NCI-H524 (cell line): ENCODE measurements around the gene AAK1.
A peak's percentile ranks its signal among the peaks of the same experiment; 100 is the strongest.

ENCODE experiments used
- DNase-seq, 2 experiments: peaks; one replicate each; lab custom pipeline; 2025; lab: John Stamatoyannopoulos, UW

AAK1 gene

GRCh38 chr2:69538872-69539548 lies 104.5 kb downstream of the AAK1 start:
- no peak for DNase-seq

DNA sequence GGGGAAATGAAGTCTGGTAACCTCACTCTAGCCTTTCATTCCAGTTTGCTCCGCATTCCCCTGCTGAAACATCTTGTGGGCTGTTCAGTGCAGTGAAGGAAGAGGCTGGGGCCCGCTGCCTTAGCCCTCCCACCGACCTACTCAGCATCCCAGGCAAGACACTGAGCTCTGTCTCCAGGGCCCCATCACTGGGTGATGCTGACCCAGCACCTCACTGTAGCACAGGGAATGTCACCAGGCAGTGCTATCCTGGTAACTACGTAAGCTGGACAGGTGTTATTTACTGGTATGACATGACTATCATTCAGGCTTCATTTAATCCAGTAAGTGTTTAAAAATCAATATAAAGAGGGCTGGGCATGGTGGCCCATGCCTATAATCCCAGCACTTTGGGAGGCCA lies 105.3 kb downstream of the AAK1 start:
- no peak for DNase-seq

GRCh38 chr2:69535817-69536241 lies 107.7 kb downstream of the AAK1 start:
- DNase-seq, result no peak

GRCh38 chr2:69531186-69531585 lies 112.4 kb downstream of the AAK1 start:
- DNase-seq, result no peak

- no peak for DNase-seq
These were observed 114.1 kb downstream of the AAK1 start for GRCh38 chr2:69529480-69529879.

DNA sequence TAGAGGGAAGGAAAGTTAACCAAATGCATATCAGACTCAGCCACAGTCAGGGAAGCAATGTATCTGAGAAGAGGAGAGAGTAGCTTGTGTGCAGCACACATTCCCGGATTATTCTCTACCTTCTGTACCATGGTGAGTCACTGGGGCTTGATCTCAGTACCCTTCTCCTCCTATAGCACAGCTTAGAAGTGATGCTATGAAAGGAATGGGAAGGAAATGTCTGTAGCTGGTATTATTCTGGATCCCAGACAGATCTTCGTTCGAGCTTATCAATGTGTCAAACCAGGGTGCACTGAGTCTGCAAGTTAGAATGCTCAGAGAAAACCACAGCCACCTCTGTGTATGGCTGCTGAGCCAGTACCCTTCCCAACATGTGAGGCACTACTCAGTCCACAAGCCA lies 118.3 kb downstream of the AAK1 start:
- DNase-seq, result no peak

DNA sequence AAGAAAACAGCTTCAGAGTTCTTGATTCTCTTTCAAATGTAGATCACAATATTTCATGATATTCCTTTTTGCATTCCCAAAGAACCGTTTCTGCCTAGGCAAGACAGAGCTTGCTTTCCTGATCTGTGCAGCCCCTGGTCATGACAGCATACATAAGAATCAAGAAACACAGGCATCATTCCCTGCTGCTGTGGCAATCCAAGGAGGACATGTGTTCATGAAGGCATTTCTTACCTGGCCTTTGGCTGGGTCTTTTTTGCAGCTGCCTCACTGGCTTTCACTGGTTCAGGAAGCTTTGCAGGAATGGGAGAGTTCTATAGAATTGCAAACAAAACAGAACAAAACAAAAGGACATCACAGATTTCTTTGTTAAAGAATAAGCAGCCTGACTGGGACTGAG lies 118.7 kb downstream of the AAK1 start:
- no peak for DNase-seq

DNA sequence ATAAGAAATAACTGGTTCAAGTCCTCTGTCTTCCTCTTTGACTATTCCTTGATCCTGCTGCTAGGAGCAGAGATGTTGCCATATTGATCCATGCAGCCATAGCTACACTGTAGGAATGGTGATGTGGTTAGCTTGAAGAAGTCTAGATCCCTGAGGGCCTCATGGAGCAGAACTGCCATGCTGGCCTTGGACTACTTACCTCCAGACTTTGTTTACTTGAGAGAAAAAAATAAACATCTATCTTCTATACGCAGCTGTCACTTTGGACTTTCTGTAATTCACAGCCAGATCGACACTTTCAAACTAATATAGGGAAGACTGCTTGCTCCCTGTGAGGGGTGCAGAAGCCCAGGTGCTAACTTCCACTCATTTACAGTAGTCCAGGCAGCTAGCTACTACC lies 121.8 kb downstream of the AAK1 start:
- no peak for DNase-seq

DNA sequence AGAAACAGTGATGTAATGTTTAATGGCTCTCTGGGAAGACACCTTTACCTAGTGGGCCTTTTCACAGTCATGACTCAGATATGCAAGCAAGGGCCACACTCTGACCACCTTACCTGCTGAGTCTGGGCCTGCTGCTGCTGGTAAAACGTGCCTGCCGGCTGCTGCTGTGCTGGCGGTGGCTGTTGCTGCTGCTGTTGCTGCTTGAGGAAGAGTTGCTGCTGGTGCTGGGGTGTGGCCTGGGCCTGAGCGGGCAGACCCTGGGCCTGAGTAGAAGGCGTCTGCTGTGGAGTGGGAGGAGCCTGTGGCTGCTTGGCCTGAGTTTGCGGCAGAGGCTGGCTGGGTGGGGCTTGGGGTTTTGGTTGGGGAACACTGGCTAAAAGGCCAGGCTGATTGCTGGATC lies 124.7 kb downstream of the AAK1 start:
- no peak for DNase-seq

- DNase-seq, result no peak
These were observed 126.1 kb downstream of the AAK1 start for GRCh38 chr2:69517410-69517809.

DNA sequence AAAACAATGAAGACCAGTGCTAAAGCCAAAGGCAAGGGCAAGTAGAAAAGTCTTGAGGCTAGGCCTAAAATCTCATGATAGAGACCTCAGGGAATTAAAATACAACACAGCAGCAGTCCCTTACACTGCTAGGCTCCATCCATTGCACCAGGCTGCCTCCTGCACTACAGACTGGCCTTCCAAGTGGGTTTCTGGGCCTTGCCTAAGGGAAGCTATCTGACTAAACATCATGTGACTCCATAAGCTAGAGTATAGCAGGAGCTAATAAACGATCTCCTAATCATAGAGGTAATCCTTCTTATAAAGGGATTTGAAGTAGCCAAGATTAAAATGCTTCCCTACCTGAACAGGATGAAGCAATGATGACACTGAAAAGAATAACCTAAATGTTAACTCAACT lies 128.7 kb downstream of the AAK1 start:
- DNase-seq, result peak in 1 of 2 experiments; percentile 39

- DNase-seq, result peak in 1 of 2 experiments; percentile 59
These were observed 129.1 kb downstream of the AAK1 start for GRCh38 chr2:69514406-69514805.

- DNase-seq, result no peak
These were observed 131.1 kb downstream of the AAK1 start for GRCh38 chr2:69512446-69512845.

DNA sequence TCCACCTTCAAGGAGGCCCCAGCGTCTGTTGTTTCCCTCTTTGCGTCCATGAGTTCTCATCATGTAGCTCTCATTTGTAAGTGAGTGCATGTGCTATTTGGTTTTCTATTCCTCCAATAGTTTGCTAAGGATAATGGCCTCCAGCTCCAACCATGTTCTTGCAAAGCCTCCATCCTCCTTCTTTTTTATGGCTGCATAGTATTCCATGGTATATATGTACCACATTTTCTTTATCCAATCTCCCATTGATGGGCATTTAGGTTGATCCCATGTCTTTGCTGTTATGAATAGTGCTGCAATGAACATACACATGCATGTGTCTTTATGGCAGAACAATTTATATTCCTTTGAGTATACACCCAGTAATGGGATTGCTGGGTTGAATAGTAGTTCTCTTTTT lies 133.3 kb downstream of the AAK1 start:
- DNase-seq, result no peak

- no peak for DNase-seq
These were observed 133.8 kb downstream of the AAK1 start for GRCh38 chr2:69509750-69510140.

DNA sequence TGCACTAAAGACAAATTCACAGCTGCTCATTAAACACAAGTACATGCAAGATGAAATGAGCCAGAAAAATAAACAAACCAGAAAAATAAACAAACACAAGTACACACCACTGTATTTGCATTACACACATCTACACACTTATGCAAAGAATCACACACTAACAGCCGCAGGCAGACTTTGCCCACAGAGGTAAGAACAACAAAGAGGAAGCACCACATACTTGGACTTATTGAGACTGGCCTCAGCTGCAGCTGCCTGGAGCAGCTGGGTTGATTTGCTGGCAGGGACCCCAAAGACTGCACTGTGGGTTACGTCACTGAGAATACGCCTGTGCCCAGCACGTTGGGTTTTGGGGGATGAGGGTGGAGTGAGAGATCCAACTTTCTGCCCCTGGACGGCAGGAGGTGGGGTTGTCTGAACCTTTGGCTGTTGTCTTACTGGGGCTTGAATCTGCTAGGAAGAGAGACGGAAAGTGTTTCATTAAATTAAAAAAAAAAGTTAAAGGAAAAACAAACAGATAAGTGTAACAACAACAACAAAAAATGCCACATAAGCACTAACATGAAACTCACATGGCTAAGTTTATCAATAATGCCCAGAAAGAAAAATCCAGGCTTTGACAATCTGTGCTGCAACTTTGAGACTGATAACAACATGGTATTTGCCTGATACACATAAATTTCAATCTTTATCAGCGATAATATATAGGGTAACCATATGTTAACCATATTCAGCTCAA lies 134.4 kb downstream of the AAK1 start:
- no peak for DNase-seq

DNA sequence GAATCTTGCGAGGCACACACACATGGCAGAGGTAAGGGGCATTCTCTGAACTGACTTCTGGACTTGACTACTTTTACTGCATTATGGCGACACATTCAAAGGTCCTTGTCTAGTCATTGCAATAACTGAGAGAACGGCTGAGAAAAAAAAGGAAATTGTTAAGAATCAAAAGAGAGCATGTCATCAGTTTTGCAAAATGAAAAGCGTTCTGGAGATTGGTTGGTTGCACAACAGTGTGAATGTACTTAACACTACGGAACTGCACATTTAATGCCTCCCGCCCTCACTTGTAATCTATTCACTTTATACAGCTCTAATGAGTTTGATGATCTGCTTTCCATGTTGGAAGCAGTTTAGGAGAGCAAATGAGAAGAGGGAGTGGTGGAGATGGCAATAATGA lies 137.8 kb downstream of the AAK1 start:
- no peak for DNase-seq

- DNase-seq, result no peak
These were observed 142.2 kb downstream of the AAK1 start for GRCh38 chr2:69501301-69501700.

DNA sequence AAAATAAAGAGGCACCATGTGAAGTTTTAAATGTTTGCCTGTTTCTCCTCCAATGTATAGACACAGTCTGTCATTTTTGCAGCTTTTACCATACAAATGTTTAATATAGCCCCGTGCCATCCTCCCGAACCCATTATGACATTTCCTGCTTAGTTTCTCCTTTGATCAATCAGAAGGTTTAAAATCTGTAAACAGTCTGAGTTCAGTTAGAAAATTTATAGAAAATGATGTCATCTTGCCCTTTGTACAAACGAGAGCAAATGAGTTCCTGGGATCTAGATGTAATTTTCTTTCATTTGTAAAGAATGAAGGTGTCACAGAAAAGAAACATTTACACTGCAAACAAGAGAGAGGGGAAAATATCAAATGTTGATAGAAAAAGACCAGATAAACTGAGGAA lies 143.6 kb downstream of the AAK1 start:
- no peak for DNase-seq

DNA sequence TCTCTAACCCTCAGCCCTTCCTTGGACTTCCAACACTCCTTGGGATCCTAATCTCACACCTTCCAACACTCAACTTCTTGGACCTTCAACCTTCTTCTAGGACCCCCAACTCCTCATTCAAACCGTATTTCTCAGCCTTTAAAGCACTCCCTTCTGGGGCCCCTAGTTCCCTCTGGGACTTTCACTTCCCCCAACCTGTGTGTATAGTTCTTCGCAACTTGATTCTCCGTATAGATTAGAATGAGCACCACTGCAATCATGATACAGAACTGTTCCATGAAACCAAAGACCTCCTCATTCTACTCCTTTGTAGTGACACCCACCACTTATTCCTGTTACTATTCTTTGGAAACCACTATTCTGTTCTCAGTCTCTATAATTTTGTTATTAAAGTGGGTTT lies 144.3 kb downstream of the AAK1 start:
- DNase-seq, result no peak

DNA sequence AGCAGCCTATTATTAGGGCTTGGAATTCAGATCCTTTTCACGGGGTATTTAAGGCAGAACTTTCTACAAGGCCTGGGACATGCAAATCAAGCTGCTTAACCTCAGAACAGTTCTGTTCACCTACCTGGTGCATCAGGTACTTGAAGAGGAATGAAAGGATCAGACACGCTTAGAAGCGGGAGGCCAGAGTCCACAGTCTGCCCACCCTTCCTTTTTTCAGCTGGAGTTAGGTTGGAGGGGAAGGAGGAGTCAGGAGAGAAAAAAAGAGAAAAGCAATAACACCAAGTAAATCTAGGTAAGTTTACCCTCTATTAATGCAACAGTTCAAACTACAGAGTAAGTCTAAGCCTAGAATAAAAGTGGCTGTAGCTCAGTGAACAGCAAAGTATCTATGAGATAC lies 147.7 kb downstream of the AAK1 start:
- DNase-seq, result no peak

DNA sequence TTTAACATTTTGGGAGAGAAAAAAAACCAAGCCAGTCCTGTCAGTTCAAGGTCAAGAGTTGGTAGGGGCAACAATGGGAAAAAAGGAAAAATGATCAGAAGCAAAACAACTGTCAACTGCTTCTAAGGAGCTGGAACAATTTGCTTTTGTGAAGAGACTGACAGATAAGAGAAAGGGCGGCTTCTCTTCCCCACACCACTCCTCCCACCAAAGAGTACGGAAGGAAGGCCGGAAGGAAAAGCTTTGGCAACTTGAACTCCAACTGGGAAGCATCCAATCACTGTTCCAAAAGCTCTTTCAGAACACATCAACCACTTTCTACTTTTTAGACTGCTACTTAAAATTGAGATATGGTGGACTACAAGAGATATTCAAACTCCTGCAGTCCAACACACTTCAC lies 148.5 kb downstream of the AAK1 start:
- no peak for DNase-seq

DNA sequence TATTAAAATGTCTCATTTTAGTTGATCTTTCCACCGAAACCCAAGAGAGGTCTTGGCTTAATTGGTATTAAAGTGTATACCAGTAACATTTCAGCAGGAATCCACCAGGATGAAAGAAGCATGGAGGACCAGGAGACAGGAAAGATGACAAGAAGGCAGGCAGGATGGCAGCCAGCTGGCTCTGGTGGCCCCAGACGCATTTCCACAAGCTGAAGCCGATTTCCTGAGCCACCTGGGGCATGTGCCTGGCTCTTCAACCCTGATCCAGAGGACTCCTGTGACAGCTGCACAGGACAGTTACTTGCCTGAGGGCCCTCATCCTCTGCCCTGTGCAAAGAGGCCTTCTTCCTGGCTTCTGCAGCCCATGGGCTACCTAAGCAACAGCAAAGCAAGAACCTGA lies 149.4 kb downstream of the AAK1 start:
- DNase-seq, result peak in 1 of 2 experiments; percentile 32

- DNase-seq, result no peak
These were observed 150.3 kb downstream of the AAK1 start for GRCh38 chr2:69493268-69493667.
